K562 treated with DMSO at 1 percent for 12 hours (cell line): ENCODE measurements around the gene ST6GALNAC6. TPM values are rescaled to one million over a fixed set of nuclear protein-coding genes. Genes with fewer than 3 reads are reported as not detected.

Source experiments
- total RNA-seq: library from RNA; unstranded; fragments of 300-600 nt; gene quantifications from 2 replicates; pipeline ENCODE4 v1.2.3, GENCODE V29; 2022; ENCODE audit not compliant: insufficient read depth

ST6GALNAC6 gene, protein sequence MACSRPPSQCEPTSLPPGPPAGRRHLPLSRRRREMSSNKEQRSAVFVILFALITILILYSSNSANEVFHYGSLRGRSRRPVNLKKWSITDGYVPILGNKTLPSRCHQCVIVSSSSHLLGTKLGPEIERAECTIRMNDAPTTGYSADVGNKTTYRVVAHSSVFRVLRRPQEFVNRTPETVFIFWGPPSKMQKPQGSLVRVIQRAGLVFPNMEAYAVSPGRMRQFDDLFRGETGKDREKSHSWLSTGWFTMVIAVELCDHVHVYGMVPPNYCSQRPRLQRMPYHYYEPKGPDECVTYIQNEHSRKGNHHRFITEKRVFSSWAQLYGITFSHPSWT
- 14.6 and 15.2 TPM in 2 replicates for total RNA-seq

DNA sequence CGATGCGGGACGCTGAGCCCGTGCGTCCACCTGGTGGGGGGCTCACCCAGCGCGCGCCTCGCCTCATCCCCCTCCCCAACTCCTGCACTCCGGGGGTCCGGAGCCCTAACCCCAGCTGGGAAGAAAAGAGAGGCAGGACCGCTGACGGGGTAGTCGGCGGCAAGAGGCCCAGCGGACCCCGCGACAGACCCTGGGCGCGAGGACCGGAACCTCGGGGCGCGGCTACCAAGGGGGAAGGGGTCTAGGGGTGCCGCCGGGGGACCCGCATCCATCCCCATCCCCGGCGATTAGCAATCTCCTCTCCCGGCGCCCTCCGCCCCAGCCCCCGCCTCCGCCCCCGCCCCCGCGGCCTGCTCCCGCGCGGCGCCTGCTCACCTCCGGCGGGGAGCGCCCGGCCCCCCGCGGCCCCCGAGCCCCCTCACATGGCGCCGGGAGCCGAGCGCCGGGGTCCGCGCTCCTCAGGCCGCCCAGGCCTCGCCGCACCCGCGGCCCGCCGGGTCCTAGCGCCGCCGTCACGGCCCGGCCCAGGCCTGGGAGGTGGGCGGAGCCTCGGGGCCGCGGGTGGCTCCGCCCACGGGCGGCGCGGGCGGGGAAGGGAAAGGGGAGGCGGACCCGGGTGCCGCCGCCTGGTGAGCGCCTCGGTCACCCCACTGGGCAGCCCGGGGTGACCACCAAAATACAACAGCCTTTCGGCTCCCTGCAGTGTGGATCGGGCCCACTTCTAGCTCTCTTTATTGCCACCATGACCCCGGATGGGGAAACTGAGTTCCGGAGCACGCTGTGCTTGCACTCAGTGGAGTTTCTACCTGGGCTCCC is at the start of gene ST6GALNAC6:
Gene ST6GALNAC6, minus strand, starts transcription at position 476 of the 816 bp plus-strand sequence. CDS start 1,622 bp downstream, outside the sequence.

DNA sequence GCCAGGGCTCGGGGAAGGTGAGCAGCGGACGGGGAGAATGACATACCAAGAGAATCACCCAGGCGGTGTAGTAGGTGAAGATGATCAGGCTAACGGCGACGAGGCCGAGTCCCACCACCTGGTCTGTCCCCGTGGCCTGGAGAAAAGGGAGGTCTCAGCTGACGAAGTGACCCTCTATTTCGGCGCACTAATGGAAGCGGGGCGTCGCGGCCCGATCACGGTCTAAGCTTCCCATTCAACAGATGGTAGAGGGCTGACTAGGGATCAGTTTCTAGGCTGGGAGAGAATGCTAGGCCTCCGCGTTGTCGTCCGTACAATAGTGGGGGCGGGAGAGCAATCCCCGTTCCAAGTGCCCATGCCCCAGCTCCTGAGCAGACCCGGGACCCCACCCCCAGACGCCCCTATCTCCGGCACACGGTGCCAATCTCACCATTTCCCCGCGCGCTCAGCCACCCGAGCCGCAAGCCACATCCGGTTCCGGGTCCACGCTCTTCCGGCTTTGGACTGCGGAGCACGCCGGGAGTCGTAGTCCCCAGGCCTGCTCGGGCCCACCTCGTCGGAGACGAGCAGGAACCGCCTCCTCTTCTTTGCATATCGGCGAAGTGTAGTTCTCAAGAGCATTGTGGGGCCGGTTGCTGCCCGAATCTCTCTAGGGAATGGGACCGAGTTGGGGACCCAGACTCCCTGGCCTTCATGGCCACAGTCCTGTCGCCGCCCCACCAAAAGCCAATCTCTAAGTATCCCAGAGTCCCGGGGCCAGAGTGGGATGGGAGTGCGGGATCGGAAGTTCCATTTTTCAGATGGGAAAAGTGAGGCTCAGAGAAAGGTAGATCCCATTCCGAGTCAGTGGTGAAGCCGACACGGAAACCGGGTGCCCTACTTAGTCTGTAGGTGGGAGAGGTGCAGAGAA is 38.2 kb upstream of the ST6GALNAC6 start, which contains the start of gene DPM2:
Gene DPM2, minus strand, starts transcription at position 467 of the 910 bp plus-strand sequence. Its CDS starts 34 bp downstream, at position 433.

DNA sequence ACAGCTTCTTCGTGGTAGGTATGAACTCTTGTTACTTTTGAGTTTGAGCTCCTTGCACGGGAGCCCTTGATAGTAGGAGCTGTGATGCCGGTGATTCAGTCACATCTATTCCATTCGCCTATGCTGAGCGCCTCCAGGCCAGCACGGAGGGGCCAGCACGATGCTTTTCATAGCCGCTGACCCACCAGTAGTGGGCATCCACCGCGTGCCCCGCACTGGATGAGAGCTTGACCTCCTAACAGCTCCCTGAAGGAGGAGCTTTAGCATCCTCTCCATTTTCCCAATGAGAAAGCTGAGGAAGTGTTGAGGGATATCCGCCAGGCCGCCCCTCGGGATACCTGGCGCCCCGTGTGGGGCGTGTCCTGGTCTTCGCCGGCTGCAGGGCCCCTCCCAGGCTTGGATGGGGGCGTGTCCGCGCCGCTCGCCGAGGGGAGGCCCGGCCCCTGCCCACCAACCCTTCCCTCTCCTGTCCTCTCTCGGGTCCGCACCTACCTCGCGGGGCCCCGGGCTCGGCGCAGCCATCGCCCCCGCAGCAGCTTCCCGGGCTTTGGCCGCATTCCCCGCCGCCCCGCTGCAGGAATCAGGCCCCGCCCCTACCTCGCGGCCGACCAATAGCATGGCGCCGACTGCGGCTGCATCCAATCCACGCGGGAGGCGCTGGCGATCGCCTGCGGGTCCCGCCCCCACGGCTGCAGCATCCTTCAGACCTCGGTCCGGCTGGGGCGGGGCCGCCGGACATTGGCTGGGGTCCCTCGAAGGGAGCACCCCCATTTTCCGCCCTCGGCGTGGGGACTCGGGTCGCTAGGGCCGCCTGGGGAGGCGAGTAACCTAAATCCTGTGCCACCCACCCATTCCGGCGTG is 31.1 kb upstream of the ST6GALNAC6 start, which contains the start of gene PIP5KL1:
Gene PIP5KL1, minus strand, starts transcription at position 547 of the 861 bp plus-strand sequence. Its CDS starts 25 bp downstream, at position 522.

DNA sequence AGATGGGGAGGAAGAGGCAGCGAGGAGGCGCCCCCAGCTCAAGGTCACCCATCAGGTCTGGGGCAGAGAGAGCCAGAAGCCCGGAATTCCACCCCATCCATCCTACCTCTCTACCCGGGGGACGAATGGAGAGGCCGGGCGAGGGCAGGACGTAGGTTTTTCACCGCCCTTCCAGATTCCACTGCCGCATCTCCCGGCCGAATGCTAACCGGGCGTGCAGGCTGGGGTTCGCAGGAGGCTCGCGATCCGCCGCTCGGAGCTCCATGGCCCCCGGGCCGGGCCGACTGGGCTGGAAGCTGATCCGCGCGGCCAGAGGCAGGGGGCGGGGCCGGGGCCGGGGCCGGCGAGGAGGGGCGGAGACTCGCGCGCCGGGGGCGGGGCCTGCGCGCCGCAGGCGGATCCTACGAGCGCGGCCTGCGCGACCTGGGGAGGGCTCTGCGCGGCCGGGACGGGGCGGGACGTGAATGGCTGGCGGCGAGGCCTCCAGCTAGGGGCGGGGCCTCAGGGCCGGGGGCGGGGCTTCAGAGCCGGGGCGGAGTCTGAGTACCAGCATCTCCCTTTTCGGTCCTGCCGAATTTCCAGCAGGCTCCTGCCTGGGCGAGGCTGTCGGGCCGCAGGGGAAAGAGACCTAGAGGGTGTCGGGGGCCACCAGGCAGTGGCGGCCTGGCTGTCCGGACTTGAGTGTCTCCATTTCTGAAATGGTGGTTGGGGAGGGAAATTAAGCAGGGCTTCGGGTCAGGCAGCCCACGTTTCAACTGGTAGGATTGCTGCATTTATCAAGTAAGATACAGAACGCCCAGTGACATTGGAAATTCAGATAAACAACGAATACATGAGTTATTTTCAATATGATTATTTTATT is 17.5 kb upstream of the ST6GALNAC6 start, which contains the start of gene ST6GALNAC4:
Gene ST6GALNAC4, minus strand, starts transcription at position 322 of the 862 bp plus-strand sequence. CDS start 622 bp downstream, outside the sequence.

DNA sequence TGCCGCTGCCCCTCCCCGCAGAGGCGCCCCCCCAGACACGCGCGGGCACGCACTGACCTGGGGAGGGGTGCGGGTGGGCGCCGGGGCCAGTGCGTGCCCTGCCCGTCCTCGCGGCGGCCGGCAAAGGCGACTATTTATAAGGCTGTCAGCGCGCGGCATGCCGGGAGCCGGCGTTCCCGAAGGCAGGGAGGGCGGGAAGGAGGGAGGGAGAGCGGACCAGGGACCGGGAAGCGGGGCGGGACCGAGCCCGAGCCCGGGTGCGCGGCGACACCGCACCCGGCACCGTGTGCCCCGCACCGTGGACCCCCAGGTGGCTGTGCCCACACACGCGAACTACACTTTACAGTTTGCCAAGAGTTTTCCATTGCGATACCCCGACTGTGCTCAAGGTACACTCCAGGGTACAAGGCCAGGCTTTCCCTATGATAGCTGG is 21.8 kb downstream of the ST6GALNAC6 start, which contains the start of gene AK1:
Gene AK1, minus strand, starts transcription at position 110 of the 433 bp plus-strand sequence. CDS start 3,058 bp downstream, outside the sequence.

DNA sequence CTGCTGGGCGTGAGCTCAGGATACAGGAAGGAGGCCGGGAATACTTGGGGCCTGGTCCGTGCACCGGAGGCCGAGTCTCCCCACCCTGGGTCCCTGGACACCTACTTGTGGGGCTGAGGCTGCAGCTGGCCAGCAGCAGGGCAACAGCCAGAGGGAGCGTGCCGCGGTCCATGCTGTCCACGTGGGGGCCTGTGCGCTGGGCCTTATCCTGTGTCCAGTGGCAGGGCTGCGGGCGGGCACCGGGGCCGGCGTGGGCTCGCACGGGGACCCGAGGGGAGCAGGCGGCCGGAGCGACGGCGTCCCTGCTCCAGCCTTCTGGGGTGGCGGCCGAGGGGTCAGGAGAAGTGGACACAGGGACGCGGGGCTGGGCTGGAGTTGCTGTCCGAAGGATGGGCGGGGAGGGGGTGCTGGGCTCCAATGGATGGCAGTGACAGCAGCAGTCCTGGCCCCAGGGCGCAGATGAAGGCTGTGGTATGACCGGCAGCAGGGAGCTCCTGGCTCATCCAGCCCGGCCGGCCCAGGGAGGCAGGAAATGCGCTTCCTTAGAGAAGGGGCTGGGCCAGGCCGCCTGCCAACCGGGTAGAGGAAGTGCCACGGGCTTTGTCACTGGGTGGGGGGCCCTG is 45.1 kb downstream of the ST6GALNAC6 start, which contains the start of gene ENG:
Gene ENG, minus strand, starts transcription at position 475 of the 623 bp plus-strand sequence. Its CDS starts 303 bp downstream, at position 172.

Other genes with a start within 250 kb of the ST6GALNAC6 start
- 0.38 and 0.65 TPM in 2 replicates for gene CFAP157, start 192.6 kb downstream of the ST6GALNAC6 start, total RNA-seq
- 14.3 and 14.9 TPM in 2 replicates for gene PTRH1, start 183.9 kb downstream of the ST6GALNAC6 start, total RNA-seq
- gene TTC16, start 183.5 kb downstream of the ST6GALNAC6 start, total RNA-seq = not detected in 2 replicates
- 95.6 and 97.0 TPM in 2 replicates for gene TOR2A, start 164.3 kb downstream of the ST6GALNAC6 start, total RNA-seq
- 1.6 and 3.8 TPM in 2 replicates for gene SH2D3C, start 120.9 kb downstream of the ST6GALNAC6 start, total RNA-seq
- 49.1 and 83.0 TPM in 2 replicates for gene CDK9, start 113.6 kb downstream of the ST6GALNAC6 start, total RNA-seq
- 37.2 and 37.4 TPM in 2 replicates for gene FPGS, start 96.7 kb downstream of the ST6GALNAC6 start, total RNA-seq
- 0.85 and 1.2 TPM in 2 replicates for gene ENG, start 44.9 kb downstream of the ST6GALNAC6 start, total RNA-seq
- 59.2 and 98.4 TPM in 2 replicates for gene AK1, start 21.9 kb downstream of the ST6GALNAC6 start, total RNA-seq
- gene ST6GALNAC4, start 17.4 kb upstream of the ST6GALNAC6 start, total RNA-seq = 32.4 and 36.8 TPM in 2 replicates
- gene PIP5KL1, start 31.2 kb upstream of the ST6GALNAC6 start, total RNA-seq = 2.6 and 3.0 TPM in 2 replicates
- gene DPM2, start 38.3 kb upstream of the ST6GALNAC6 start, total RNA-seq = 60.5 and 61.1 TPM in 2 replicates
- 22.0 and 46.0 TPM in 2 replicates for gene EEIG1, start 81.4 kb upstream of the ST6GALNAC6 start, total RNA-seq
- gene NAIF1, start 167.7 kb upstream of the ST6GALNAC6 start, total RNA-seq = 21.9 and 23.2 TPM in 2 replicates
- gene SLC25A25, start 168.6 kb upstream of the ST6GALNAC6 start, total RNA-seq = 20.4 and 31.7 TPM in 2 replicates
- 40.1 and 46.2 TPM in 2 replicates for gene PTGES2, start 228.1 kb upstream of the ST6GALNAC6 start, total RNA-seq
- gene LCN2, start 249.8 kb upstream of the ST6GALNAC6 start, total RNA-seq = not detected in 2 replicates